Suprapubic skin (tissue), 4 donors: ENCODE measurements around the gene ABHD12B.
"Not testable (repeated sequence)": the region's sequence is repeated elsewhere in the genome, so short reads cannot be mapped to it uniquely, and the experiment has no call there.

Experiments used
- POLR2A ChIP-seq, 2 donors: fragments of 450-650 bp; IDR thresholded peaks; one replicate each; pipeline ENCODE4 v1.6.1; 2017; ENCODE audit warnings: antibody characterized with exemption in 2 of 2, mild to moderate bottlenecking in 2 of 2, moderate library complexity in 2 of 2
- POLR2AphosphoS5 ChIP-seq, 3 donors: sonication (generic); formaldehyde crosslinking; IDR thresholded peaks; one replicate each; pipeline ENCODE4 v1.6.1; 2017; ENCODE audit warnings: antibody characterized with exemption in 3 of 3

GRCh38 chr14:50941638-50942037 lies 69.8 kb downstream of the ABHD12B start:
- not testable (repeated sequence) for TF ChIP-seq POLR2AphosphoS5, POLR2A (IDR thresholded peaks at IDR 0.05)
